NCI-H446 (cell line): ENCODE data around the gene PI3.
"Not testable (repeated sequence)": the region's sequence is repeated elsewhere in the genome, so short reads cannot be mapped to it uniquely, and the experiment has no call there.

Source experiments
- DNase-seq, 2 experiments: peaks; one replicate each; lab custom pipeline; 2025; lab: John Stamatoyannopoulos, UW

PI3 gene, protein sequence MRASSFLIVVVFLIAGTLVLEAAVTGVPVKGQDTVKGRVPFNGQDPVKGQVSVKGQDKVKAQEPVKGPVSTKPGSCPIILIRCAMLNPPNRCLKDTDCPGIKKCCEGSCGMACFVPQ

DNA sequence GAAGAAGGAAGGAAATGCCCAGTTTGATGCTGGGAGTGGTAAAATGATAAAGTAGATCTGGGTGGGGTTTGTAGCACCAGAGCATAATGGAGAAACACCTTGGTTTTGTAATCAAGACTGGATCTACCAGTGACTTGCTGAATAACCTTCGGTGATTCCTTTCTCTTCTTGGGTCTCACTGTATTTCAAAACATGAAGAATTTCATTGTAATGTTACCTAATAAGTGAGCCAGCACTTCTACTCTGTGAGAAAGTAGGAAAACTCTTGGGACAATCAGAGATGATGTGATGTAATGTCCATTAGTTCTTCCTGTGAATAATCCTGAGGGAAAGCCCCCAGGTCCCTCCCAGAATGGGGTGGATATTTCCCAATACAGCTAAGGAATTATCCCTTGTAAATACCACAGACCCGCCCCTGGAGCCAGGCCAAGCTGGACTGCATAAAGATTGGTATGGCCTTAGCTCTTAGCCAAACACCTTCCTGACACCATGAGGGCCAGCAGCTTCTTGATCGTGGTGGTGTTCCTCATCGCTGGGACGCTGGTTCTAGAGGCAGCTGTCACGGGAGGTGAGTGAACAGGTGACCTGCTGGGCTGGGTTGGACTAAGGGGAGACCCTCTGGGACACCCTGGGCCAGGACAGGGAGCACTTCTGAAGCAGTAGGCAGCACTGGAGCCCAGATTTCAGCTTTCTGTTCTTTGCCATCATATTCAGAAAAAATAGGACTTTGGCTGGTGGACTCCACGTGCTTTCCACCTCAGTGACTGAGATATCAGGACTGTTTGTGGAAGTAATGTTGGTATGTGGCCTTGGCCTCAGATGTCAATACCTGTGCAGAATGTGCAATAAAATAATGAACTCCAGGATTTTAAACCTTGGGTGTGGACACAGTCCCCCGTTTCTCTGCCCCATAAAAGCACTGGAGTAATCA, at the start of gene PI3:
Gene PI3, plus strand, starts transcription at position 469 of the 931 bp plus-strand sequence. Its CDS starts 21 bp downstream, at position 490.
- no peak for DNase-seq

DNA sequence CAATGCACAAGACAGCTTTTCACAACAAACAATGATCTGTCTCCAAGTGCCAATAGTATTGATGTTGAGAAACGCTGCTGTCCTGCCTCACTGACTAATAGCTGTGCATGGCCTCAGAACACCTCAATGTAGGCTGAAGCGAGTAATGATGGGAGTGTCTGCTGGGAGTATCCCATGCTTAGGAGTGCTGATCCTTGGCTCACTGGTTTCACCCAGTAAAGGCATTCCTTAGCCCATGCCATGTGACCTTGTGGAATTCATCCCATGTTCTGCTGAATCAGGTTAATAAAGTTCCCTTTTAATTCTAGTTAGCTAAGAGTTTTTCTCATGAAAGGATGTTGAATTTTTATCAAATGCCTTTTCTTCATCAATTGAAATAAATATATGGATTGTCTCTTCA, 46.6 kb upstream of the PI3 start:
- no peak for DNase-seq

DNA sequence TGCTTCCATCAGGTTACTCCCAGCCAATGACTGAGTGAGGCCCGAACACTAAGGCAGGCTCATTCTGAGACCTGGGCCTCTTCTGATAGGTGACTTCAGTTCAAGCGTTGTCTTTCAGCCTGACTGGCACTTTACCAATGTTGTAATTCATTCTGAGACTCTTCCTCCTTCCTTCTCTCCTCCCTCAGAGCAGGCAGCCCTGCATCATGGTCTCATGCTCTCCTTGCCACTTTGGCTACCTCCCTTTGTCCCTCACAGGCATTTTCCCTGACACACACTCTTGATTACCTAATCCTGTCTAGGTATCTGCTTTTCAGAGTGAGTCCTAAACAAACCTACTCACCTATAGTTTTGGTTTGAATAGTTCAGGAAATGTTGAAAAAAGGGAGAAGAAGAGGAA, 37.8 kb upstream of the PI3 start:
- no peak for DNase-seq

DNA sequence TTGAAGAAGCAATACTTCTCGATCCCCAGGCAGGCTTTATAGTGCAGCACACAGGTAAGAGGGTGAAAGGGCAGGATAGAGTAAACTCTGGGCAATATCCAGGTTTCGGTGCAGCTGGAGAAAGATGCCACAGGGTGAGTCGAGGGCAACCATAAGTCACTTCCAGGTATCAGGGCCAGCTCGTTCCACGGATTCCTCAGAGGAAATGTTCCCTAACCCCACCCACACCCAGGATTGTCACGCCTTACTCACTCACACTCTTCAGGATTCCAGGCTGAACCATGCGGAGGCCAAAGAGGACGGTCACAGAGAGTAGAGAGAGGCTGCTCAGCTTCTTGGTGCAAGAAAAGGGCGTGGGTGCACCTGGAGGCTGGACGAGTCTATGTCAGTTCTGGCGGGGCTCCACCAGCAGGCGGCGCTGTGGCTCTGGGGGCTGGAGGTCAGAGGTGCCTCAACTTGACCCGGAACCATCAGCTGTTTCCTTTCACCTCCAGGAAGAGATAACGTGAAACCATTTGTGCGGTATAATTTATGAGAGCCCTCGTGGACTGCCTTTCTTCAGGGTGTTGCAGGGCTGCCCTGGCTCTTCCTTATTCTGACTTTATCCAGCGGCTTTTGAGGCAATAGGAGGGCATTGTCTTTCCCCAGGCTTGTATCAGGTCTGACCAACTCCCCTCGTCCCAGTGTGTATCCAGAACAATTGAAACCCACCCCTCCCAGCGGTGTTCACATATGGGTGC, 36.0 kb upstream of the PI3 start:
- DNase-seq: no peak

DNA sequence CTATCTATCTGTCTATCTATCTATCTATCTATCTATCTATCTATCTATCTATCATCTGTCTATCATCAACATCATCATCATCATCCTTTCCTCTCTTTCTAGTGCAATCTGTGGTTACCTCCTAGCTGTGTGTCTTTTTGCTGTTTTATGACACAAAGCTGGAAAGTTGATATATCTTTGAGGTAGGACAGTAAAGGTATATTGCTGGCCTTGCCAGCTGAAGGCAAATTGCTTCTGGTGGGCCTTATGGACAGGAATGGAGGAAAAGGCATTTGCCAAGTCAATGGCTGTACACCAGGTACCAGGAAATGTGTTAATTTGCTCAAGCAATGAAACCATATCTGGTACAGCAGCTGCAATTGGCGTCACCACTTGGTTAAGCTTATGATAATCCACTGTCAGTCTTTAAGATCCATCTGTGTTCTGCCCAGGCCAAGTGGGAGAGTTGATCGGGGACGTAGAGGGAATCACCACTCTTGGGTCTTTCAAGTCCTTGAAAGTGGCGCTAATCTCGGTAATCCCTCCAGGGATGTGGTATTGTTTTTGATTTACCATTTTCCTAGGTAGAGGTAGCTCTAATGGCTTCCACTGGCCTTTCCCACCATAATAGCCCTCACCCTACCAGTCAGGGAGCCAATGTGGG, 34.8 kb upstream of the PI3 start:
- DNase-seq: not testable (repeated sequence)

DNA sequence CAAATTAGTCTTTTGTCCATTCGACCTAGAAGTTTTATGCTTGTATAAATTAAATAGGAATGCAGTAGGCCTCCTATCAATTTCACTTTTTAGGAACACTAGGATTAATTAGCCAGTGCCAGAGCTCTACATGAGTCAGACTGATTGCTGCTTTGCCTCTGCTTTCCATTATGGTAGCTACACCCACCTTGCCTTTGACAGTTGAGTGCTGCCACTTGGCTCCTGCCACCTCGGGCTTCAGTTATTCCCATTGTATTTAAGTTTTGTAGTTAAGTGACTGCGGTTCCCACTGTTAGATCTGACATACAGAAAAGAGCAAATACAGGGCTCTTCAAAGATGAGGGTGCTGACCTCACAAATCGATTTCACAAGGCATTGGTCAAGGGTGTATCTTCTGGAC, 33.9 kb upstream of the PI3 start:
- no peak for DNase-seq

DNA sequence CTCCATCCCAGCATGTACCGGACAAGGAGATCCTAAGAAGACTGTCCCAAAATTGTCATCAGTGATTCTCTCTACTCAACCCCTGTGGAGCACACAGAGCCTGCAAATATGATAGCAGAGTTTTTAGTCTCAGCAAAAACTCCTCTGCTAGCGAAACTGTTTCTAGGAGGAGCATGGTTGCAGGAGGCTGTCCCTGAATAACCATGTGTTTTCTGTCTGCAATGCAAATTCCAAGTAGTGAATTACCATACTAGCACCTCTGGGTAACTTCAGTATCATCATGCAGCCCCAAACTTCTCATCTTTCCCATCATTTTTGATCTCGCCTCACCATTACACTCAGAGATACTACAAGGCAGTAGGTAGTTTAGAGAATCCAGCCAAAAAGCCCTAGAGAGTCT, 25.6 kb upstream of the PI3 start:
- DNase-seq: no peak

DNA sequence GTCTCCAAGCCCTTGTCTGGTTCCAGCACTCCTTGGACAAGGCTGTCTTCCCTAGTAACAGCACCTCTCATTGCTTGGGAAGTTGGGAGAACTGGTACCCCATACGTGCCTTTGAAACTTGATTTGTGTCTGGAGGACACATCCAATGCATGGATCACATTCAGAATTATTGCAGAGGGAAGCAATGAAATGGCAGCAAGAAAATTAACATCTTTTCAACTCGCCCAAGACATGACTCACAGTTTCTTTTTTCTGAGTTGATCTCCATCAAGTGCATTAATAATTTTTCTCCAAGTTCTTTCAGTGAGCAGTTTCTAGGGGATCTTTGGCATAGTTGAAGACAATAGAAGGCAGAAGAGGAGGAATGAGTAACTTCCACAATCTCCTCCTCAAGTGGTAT, 22.3 kb upstream of the PI3 start:
- DNase-seq: no peak

DNA sequence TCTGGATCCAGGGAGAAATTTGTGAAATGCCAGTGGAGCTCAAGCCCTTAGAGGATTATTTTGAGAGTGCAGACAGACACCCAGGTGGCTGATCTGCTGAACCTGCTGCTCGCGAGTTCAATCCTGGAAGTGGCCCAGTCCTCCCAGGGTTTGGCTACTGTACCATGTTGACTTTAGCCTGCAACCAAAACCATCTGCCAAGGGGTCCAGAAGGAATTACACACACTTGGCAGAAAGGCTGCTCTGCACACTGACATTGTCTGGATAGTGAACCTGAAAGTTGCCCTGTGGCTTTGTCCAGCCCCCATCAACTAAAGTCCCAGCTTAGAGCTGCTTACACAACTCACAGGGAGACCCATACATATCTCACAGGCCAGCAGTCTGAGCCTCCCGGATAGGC, 21.6 kb upstream of the PI3 start:
- peak; percentile 74 to 93 for DNase-seq

DNA sequence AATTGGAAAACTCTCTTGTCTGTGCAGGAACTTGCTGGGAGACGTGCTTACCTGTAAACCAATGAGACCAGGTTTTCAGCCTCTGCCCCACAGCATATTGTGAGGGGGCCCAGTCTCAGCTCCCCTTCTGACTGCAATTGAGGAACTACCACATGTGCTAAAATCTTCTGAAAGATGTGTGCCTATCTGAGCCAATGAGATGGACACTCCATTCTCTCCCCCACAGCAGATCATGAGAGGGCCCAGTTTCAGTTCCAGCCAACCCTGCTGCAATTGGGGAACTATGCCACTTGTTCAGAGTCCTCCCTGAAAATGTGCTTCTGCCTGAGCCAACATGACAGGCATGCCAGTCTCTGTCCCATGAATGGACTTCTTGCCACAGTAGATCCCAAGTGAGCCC, 20.9 kb upstream of the PI3 start:
- DNase-seq: peak in 1 of 2 experiments; percentile 46

DNA sequence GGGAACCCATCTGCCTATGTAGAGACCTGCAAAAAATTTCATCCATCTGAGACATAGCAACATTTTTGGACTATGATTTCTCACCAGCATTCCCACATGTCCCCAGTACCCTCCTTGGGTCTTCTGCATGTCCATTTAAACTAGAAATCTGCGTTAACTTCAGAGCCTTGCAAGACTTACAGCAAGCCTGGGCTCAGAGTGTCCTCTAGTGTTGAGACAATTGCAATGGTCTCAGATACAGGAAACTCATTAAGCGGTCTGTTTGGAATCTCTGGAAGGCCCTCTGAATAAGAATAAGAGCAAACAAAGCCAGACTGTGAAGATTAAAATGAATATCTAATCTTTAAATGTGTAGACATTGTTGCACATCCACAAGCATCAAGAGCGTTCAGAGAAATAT, 20.5 kb upstream of the PI3 start:
- DNase-seq: peak in 1 of 2 experiments; percentile 46

DNA sequence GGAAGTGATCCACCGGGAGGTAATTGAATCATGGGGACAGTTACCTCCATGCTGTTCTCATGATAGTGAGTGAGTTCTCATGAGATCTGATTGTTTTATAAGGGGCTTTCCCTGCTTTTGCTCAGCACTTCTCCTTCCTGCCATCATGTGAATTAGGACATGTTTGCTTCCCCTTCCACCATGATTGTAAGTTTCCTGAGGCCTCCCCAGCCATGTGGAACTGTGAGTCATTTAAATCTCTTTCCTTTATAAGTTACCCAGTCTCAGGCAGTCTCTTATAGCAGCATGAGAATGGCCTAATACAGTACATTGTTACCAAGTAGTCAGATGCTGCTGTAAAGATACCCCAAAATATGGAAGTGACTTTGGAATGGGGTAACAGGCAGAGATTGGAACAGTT, 19.9 kb upstream of the PI3 start:
- DNase-seq: not testable (repeated sequence)

DNA sequence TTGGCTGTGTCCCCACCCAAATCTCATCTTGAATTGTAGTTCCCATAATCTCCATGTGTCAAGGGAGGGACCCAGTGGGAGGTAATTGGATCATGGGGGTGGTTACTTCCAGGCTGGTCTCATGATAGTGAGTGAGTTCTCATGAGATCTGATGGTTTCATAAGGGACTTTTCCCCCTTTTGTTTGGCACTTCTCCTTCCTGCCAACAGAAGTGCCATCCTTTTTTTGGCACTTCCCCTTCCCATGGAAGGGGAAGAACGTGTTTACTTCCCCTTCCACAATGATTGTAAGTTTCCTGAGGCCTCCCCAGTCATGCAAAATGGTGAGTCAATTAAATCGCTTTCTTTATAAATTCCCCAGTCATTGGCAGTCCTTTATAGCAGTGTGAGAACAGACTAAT, 18.0 kb upstream of the PI3 start:
- no peak for DNase-seq

DNA sequence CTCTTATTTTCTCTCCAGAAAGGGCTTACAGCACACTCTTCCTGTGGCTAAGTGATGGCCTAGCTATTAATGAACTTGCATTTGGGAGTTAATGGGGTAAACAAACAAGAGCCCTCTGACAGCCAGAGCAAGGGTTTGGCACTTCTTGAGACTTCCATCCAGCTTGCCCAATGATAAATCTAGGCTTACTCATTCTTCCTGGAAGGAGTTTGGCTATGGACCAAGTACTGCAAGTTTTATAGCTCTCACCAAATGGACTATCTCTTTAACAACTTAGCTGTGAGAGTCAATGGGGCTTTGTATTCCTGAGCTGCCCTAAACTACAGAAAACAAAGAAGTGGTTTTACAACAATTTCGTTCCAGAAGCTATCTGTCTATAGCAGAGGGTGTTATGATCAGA, 16.7 kb upstream of the PI3 start:
- DNase-seq: peak; percentile 54 to 84

DNA sequence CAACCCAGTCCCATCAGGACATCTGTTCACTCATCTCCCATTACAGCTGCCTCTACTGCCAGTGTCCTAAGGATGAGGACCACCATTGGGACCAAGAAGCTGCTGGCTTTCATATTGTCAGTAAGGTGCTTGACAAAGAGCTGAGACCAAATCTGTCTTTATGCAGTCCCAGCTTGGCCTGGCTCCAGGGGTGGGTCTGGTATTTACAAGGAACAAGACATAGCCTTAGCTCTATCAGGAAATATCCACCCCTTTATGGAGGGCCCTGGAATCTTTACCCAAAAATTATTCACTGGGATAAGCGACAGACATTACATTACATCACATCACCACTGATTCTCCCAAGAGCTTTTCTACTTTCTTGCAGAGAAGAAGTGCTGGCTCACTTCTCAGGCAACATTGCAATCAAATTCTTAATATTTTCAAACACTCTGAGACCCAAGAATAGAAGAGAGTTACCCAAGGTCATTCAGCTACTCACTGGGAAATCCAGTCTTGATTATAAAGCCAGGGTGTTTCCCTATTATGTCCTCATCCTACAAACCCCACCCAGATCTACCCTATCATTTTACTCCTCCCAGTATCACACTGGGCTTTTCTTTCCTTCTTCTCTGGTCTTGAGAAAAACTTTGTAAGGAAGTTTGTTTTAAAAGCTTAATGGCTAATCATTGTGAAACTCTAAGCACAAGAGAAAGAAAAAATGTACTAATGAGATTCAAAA, 11.5 kb upstream of the PI3 start:
- no peak for DNase-seq

DNA sequence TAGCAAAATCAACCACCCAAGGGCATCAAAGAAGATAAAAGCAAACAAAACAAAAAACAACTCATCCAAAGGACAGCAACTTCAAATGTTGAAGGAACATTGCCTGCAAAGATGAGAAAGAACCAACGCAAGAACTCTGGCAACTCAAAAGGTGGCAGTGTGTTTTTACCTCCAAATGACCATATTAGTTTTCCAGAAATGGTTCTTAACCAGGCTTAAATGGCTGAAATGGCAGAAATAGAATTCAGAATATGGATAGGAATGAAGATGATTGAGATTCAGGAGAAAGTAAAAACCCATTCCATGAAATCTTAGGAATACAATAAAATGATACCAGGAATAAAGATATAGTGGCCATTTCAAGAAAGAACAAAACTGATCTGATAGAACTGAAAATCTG, 9.8 kb upstream of the PI3 start:
- DNase-seq: no peak

DNA sequence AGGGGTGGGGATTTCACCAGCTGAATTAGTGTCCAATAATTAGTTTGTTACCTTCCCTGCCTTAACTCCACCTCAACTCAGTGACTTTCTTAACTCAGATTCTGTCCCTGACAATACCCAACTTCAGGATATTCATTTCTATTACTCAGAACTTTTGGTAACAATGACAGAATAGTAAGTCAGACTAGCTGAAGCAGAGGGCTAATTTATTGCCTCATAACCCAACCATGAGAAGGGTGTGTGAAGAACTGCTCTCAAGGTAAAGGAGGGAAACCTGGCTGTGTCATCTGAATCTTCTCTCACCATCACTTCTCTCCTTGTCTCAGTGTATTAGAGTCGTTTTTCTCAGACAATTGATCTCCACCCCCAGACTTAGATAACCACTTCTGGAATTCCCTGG, 1.2 kb upstream of the PI3 start:
- no peak for DNase-seq

DNA sequence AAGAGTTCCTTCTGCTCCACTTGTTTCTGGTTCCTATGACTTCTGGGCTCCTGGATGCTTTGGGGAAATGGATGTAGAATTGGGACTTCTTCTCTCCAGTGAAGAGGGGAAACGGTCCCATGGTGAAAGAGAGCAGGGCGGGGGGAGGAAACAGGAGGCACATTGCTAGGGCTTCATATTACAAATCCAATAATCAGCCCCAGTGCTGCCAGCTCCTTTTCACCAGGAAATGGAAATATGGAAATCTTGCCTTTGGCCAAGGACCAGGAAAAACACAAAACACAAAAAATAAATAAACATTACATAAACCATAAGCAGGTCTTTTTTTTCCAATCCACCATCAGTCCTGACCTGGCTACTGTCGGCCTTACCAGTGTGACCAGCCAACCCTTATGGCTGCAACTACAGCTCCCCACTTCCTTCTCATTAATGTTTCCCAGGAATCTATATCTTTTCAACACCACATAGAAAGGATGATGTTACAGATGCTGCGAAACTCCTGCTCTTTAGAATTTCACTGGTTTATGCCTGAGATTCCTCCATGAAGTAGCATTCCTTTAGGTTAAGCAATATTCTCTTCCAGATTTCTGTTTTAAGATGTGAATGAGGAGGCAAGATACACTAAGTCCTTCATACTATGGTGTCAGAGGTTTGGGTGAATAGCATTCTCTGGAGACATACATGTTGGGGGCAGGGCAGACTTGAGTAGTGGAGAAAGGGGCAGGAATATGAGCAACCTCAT, 2.0 kb downstream of the PI3 start:
- no peak for DNase-seq

DNA sequence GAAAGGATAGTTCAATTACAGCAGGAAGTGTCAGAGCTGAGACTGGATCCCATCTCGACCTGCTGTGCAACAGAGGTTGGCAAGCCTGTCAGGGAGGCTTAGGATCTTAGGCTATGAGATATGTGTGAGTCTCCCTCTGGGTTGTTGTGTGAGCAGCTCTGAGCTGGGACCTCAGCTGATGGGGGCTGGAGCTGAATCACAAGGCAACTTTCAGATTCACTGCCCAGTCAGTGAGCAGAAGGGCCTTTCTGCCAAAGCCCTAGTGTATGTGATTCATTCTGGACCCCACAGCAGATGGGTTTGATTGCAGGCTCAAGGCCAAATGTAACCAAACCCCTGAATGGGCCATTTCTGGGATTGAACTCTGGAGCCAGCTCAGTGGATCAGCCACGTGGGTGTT, 4.5 kb downstream of the PI3 start:
- DNase-seq: peak; percentile 65 to 91

DNA sequence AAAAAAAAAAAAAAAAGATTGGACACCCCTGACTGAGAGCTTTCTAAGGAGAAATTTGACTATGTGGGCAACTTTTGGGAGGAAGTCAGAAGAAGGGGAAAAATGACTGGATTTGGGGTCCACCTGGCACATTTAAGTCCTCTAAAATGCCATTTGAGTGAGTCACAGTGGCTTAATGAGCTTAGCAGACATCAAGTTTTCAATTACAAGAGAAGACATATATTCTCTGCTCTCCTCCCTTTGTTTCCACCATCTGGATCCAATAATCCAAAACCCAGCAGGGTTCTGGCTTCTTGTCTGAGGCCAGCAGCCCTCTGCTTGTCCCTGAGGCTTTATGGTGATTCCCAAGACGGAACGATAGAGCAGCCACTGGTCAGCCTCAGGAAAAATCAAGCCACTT, 6.9 kb downstream of the PI3 start:
- DNase-seq: peak; percentile 38 to 87

DNA sequence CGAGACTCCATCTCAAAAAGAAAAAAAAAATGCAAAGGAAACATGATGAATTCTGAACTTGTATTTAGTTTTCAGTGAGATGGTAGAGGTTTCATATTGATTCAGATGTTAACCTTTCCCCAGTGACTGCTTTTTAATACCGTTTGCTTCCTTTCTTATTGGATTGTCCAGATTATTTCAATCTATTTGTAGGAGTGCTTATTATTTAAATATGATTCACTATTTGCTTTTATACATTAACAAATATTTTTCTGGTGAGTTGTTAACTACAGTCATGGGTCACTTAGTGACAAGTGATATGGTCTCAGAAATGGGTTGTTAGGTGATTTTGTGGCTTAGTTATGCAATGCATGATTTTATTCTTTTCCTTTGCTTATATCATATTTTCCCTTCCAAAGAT, 8.4 kb downstream of the PI3 start:
- no peak for DNase-seq
